Adrenal gland (tissue), 5 donors: ENCODE data around the gene CDH19.

Experiments used
- CTCF ChIP-seq, 6 experiments: fragments of 450-650 bp in 4 of 6; fragments of 200-600 bp in 2 of 6; sonication (generic) in 1 of 6; IDR thresholded peaks; 1 replicate in 5 of 6; 2 replicates in 1 of 6; pipeline versions ENCODE4 v1.5.1 to v1.8.0; 2016 to 2021; ENCODE audit warnings: antibody characterized with exemption in 6 of 6, mild to moderate bottlenecking in 2 of 6, moderate library complexity in 1 of 6
- POLR2A ChIP-seq, 2 donors: fragments of 450-650 bp; IDR thresholded peaks; one replicate each; pipeline ENCODE4 v1.6.1; 2017; ENCODE audit warnings: antibody characterized with exemption in 2 of 2, mild to moderate bottlenecking in 2 of 2, moderate library complexity in 1 of 2
- donor health status: DM: no; HTN: no; CAD: no.

- TF ChIP-seq POLR2A (IDR thresholded peaks at IDR 0.05) (no peak), CTCF (IDR thresholded peaks at IDR 0.05) (no peak)
Observed at GRCh38 chr18:66553824-66554223, 50.1 kb downstream of the CDH19 start.
